ENCODE data around the gene MCF2L2.

Gene MCF2L2

DNA sequence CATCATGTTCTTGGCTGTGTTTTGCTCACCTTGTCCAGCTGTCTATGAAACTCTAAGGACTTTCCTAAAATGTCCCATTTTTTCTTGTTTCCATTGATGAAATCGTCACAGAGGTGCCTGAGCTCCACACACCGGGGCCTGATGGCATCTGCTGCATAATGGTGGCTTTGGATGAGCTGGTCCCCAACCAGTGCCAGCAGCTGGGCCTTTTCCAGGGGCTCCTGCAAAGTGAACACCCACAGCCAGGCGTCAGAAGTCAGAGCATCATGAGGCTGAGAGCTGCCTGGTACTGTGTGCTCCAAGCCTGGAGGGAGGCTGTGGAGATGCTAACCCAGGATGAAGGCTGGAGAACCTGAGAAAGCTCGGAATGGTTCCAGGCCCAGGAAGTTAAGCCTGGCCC lies 128.4 kb downstream of the MCF2L2 start:
- FAIRE-seq, result no peak

DNA sequence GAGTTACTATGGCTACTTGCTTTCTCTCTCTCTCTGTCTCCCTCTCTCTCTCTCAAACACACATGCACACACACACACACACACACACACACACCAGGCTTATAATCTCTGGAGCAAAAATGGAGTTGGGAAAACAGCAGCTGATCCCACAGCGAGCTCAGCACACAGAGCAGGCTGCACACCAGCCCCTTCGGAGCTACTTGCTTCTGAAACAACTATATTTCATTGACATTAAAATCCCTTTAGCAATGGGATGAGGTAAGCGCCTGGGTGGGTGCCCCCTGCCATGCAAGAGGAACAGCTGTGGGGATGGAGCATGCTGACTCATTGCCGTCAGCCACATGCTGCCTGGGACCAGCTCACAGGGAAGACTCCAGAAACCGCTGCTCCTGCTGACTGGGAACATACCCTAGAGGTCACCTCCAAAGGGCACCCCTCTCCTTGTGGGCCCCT lies 129.7 kb downstream of the MCF2L2 start:
- DNase-seq (ENCODE audit: insufficient read length, low spot score) (peak; percentile 44), FAIRE-seq (no peak)

More for the DNA sequence above, 128.4 kb downstream of the MCF2L2 start:
- no peak for DNase-seq (ENCODE audit: insufficient read length, low spot score)

DNA sequence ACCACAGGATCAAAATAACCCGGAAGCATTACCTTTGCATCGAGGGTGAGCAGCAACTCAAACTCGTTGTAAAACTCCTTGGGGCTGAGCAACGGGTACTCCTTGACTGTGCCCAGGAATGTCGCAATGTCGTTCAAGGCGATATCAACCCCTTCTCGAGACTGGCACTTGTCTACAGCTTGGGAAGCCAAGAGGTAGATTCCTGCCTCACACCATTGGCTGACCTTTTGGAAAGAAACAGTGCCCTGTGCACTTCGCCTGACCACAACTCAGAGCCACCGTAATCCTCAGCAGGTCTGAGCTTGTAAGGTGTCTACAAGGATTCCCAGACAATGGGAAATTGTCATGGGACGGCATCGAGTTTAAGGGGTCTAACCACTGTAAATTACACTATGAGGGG lies 131.5 kb downstream of the MCF2L2 start:
- DNase-seq (ENCODE audit: insufficient read length, low spot score), result no peak
- no peak for FAIRE-seq

- no peak for FAIRE-seq
- DNase-seq (ENCODE audit: insufficient read length, low spot score), result no peak
Observed at GRCh38 chr3:183295211-183295610, 133.2 kb downstream of the MCF2L2 start.

- no peak for FAIRE-seq
- no peak for DNase-seq (ENCODE audit: insufficient read length, low spot score)
Observed at GRCh38 chr3:183293966-183294365, 134.5 kb downstream of the MCF2L2 start.

DNA sequence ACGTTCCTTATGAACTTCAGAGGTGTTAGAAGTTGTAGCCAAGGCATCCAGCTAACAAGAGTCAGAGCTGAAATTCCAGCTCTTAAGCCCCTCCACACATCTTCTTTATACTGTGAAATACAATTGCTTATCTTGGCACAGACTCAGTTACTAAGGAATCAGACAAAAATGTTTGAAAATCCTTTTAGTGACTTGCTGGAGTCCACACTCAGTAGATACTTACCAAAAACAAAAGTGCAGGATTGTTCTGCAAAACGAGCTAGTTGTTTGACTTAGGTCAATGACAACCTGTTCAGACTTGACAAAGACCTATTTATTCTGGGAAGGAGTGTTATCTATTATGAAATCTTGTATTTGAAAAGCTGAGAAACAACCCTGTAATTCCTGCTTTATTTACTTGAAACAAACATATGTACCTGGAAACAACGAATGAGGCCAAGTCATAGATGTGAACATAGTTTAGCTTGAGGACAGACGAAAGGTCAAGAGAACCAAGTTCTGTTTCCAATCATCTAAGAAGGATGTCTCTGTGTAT lies 136.9 kb downstream of the MCF2L2 start:
- FAIRE-seq, result no peak
- no peak for DNase-seq (ENCODE audit: insufficient read length, low spot score)

- FAIRE-seq, result no peak
- no peak for DNase-seq (ENCODE audit: insufficient read length, low spot score)
Observed at GRCh38 chr3:183290216-183290615, 138.2 kb downstream of the MCF2L2 start.

GRCh38 chr3:183288117-183288516 lies 140.3 kb downstream of the MCF2L2 start:
- DNase-seq (ENCODE audit: insufficient read length, low spot score) (no peak), FAIRE-seq (no peak)

DNA sequence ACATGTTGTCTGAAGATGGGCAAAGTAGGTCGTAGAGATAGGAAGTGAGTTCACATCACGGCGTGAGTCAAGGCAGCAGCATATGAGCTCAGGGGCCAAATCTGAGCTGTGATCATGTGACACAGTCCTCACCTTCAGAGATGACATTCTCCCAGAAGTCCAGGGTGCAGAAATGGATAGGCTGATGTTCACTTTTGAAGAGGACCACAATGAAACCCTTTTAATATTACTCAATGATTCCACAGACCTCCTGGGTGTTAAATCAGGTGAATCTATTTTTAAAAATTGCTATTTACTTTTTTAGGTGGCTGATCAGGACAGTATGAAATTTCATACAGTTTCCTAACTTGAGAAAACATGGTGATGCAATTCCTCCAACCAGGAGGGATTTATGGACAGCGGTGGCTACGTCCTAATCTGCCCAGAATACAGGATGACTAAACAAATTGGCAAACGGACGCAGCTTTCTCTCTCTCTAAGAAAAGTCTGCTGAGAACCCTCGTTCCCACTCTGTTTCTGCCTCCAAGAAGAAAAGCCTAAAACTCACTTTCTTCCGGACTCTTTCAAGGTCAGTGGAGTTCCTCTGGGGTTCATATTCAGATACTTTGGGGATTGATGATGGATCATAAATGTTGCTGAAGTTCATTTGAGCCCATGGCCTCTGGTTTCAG lies 141.0 kb downstream of the MCF2L2 start:
- DNase-seq (ENCODE audit: insufficient read length, low spot score), result no peak
- FAIRE-seq, result no peak

GRCh38 chr3:183285828-183286457 lies 142.5 kb downstream of the MCF2L2 start:
- DNase-seq (ENCODE audit: insufficient read length, low spot score) (peak; percentile 97), FAIRE-seq (peak; percentile 89)

GRCh38 chr3:183285318-183285717 lies 143.1 kb downstream of the MCF2L2 start:
- DNase-seq (ENCODE audit: insufficient read length, low spot score) (no peak), FAIRE-seq (no peak)

DNA sequence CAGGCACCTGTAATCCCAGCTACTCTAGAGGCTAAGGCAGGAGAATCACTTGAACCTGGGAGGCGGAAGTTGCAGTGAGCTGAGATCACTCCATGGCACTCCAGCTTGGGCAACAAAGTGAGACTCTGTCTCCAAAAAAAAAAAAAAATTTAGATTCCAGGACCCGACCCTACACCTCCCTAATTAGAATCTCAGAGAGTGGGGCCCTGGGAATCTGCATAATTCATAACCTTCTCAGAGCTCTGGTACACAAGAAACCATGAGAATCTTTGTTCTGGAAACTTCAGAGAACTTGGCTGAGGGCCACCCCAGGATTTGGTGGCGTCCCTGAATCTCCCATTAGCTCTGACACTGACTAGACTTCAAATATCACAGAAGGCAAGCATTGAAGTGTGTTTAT lies 143.8 kb downstream of the MCF2L2 start:
- no peak for FAIRE-seq
- DNase-seq (ENCODE audit: insufficient read length, low spot score), result no peak

GRCh38 chr3:183283886-183284285 lies 144.5 kb downstream of the MCF2L2 start:
- no peak for FAIRE-seq
- no peak for DNase-seq (ENCODE audit: insufficient read length, low spot score)

DNA sequence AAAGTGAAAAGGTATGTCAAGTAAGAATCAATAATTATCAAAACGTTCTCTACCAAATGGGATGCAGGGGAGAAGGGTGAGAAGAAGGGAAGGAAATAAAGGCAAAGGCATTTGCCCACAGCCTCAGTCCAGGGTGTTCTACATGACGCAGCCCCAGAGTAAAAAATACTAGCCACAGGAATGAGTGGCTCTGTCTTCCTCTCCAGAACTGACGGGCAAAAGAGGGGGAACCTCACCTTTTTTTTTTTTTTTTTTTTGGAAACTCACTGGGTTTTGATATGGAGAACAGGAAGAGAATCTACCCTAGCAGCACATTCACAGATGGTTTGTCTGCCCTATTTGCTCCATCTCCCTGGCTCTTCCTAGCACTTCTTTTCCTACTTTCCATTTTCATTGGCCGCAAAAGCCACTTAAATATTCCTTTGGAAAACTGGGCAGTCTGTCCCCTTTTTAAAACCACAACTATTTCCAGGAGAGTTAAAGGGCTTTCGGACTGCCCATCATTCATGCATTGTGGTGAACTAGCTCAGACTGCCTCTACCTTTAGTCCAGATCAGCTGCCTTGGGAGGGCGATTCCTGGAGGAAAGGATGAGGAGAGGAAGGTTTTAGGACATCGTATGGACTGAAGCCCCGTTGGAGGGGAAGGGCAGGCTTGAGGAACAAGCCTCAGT lies 147.2 kb downstream of the MCF2L2 start:
- no peak for FAIRE-seq
- DNase-seq (ENCODE audit: insufficient read length, low spot score), result no peak

GRCh38 chr3:183279371-183279770 lies 149.0 kb downstream of the MCF2L2 start:
- DNase-seq (ENCODE audit: insufficient read length, low spot score) (no peak), FAIRE-seq (no peak)

GRCh38 chr3:183278479-183279088 lies 149.8 kb downstream of the MCF2L2 start:
- no peak for DNase-seq (ENCODE audit: insufficient read length, low spot score)
- no peak for FAIRE-seq

DNA sequence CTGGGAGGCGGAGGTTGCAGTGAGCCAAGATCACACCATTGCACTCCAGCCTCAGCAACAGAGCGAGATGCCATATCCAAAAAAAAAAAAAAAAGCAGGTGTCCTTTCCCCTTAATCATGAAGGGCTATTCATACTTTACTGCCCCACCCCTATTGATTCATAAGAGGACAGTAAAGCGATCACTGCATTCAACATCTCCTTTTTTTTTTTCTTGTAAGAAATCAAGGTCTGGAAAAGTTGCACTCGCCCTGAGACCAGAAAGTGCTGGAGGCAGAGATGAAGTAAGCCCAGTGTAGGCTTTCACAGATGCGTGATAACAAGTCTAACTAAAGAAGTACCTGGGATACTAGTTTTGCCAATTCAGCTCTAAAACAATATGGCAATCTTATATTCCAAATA lies 151.2 kb downstream of the MCF2L2 start:
- FAIRE-seq, result no peak

GRCh38 chr3:183275937-183276336 lies 152.5 kb downstream of the MCF2L2 start:
- FAIRE-seq (no peak), DNase-seq (ENCODE audit: insufficient read length, low spot score) (no peak)

More for the DNA sequence above, 151.2 kb downstream of the MCF2L2 start:
- DNase-seq (ENCODE audit: insufficient read length, low spot score), result no peak

- DNase-seq (ENCODE audit: insufficient read length, low spot score), result no peak
Observed at GRCh38 chr3:183275418-183275817, 153.0 kb downstream of the MCF2L2 start.

DNA sequence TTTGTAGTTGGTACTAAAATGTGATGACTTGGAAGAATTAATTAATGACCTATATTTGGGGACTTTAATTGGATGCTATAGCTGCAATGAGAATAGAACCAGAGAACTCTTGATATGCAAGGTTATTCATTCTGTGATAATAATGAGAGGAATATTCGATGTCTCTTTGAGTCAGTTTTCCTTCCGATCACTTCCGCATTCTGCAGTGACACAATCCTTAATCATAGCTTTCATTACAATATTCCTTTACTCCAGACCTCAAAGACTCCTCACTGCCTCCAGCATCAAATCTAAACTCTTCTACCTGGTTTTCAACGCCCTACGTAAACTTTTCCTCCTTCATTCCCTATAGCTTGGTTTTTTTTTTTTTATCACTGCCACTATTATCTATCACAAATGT lies 153.8 kb downstream of the MCF2L2 start:
- no peak for FAIRE-seq
- DNase-seq (ENCODE audit: insufficient read length, low spot score), result no peak

More at GRCh38 chr3:183275418-183275817, 153.0 kb downstream of the MCF2L2 start:
- no peak for FAIRE-seq

GRCh38 chr3:183272791-183273190 lies 155.6 kb downstream of the MCF2L2 start:
- FAIRE-seq (no peak), DNase-seq (ENCODE audit: insufficient read length, low spot score) (no peak)
